HEK293 (cell line): Measurements from ENCODE around the gene STMP1.

Experiments
- CTCF ChIA-PET: fragments of 350-600 bp; formaldehyde crosslinking; extraction: SDS; loops from one replicate; lab custom pipeline; 2021; ENCODE audit warnings: antibody characterized with exemption; lab: Yijun Ruan, JAX
- POLR2A ChIA-PET: fragments of 300-600 bp; formaldehyde crosslinking; extraction: SDS; loops from one replicate; lab custom pipeline; 2020; ENCODE audit warnings: antibody characterized with exemption, inconsistent platforms; lab: Yijun Ruan, JAX
- H3K27ac ChIP-seq: fragments of 200-500 bp; sonication (Bioruptor generic); 2 replicates; pipeline ENCODE4 v1.5.1; 2014; ENCODE audit warnings: low read depth, low read length, control low read depth, inconsistent platforms; ENCODE audit errors: extremely low read depth
- H3K36me3 ChIP-seq, 2 experiments: fragments of 200-500 bp in 1 of 2; sonication (Bioruptor generic) in 1 of 2; 1 replicate in 1 of 2; 2 replicates in 1 of 2; pipeline ENCODE4 v1.5.1; 2014 to 2017; ENCODE audit warnings: inconsistent platforms in 2 of 2, low read length in 2 of 2; ENCODE audit not compliant: control insufficient read depth in 2 of 2, insufficient read depth in 1 of 2
- H3K4me1 ChIP-seq: fragments of 200-500 bp; sonication (Bioruptor generic); 2 replicates; pipeline ENCODE4 v1.5.1; 2014; ENCODE audit warnings: mild to moderate bottlenecking, low read length, inconsistent platforms; ENCODE audit not compliant: control insufficient read depth, insufficient read depth
- H3K4me3 ChIP-seq: 2 replicates; pipeline ENCODE4 v1.5.1; 2011; ENCODE audit warnings: low read depth, mild to moderate bottlenecking, control low read depth, low read length, moderate library complexity
- H3K9me3 ChIP-seq: fragments of 200-500 bp; sonication (Bioruptor generic); 2 replicates; pipeline ENCODE4 v1.5.1; 2014; ENCODE audit warnings: low read depth, low read length, inconsistent platforms; ENCODE audit not compliant: control insufficient read depth, insufficient read depth
- KLF1 ChIP-seq: fragments of 450-650 bp; formaldehyde crosslinking; IDR thresholded peaks from 2 replicates; pipeline ENCODE4 v1.5.1; 2016; ENCODE audit warnings: missing biosample characterization, missing genetic modification characterization
- KLF16 ChIP-seq: fragments of 450-650 bp; formaldehyde crosslinking; IDR thresholded peaks from 2 replicates; pipeline ENCODE4 v1.5.1; 2017; ENCODE audit warnings: missing biosample characterization, missing genetic modification characterization
- KLF9 ChIP-seq: fragments of 450-650 bp; formaldehyde crosslinking; IDR thresholded peaks from 2 replicates; pipeline ENCODE4 v1.5.1; 2016; ENCODE audit warnings: missing biosample characterization, missing genetic modification characterization, low read depth
- MYNN ChIP-seq: fragments of 450-650 bp; formaldehyde crosslinking; IDR thresholded peaks from 2 replicates; pipeline ENCODE4 v1.5.1; 2016; ENCODE audit warnings: missing biosample characterization, missing genetic modification characterization, borderline replicate concordance
- SP7 ChIP-seq: fragments of 450-650 bp; formaldehyde crosslinking; IDR thresholded peaks from 2 replicates; pipeline ENCODE4 v1.5.1; 2016; ENCODE audit warnings: missing biosample characterization, missing genetic modification characterization
- ZBTB8A ChIP-seq: fragments of 450-650 bp; formaldehyde crosslinking; IDR thresholded peaks from 2 replicates; pipeline ENCODE4 v1.5.1; 2016; ENCODE audit warnings: missing biosample characterization, missing genetic modification characterization
- ZFHX2 ChIP-seq: fragments of 450-650 bp; formaldehyde crosslinking; conservative IDR thresholded peaks from 2 replicates; pipeline ENCODE4 v1.5.1; 2016; ENCODE audit warnings: missing biosample characterization, missing genetic modification characterization
- ZIC2 ChIP-seq: fragments of 450-650 bp; formaldehyde crosslinking; IDR thresholded peaks from 2 replicates; pipeline ENCODE4 v1.5.1; 2016; ENCODE audit warnings: missing biosample characterization, missing genetic modification characterization
- ZNF10 ChIP-seq: fragments of 450-650 bp; formaldehyde crosslinking; IDR thresholded peaks from 2 replicates; pipeline ENCODE4 v1.5.1; 2017; ENCODE audit warnings: missing biosample characterization, missing genetic modification characterization
- ZNF214 ChIP-seq: fragments of 450-650 bp; formaldehyde crosslinking; IDR thresholded peaks from 2 replicates; pipeline ENCODE4 v1.5.1; 2017; ENCODE audit warnings: missing biosample characterization, mild to moderate bottlenecking, missing genetic modification characterization, borderline replicate concordance
- ZNF354C ChIP-seq: fragments of 450-650 bp; formaldehyde crosslinking; IDR thresholded peaks from 2 replicates; pipeline ENCODE4 v1.5.1; 2016; ENCODE audit warnings: missing biosample characterization, missing genetic modification characterization, low read depth, borderline replicate concordance
- ZNF48 ChIP-seq: fragments of 450-650 bp; formaldehyde crosslinking; IDR thresholded peaks from 2 replicates; pipeline ENCODE4 v1.5.1; 2016; ENCODE audit warnings: missing biosample characterization, missing genetic modification characterization
- ZNF544 ChIP-seq: fragments of 450-650 bp; formaldehyde crosslinking; IDR thresholded peaks from 2 replicates; pipeline ENCODE4 v1.5.0; 2017; ENCODE audit warnings: missing biosample characterization, missing genetic modification characterization
- ZNF596 ChIP-seq: fragments of 450-650 bp; IDR thresholded peaks from 2 replicates; pipeline ENCODE4 v1.5.0; 2018; ENCODE audit warnings: missing biosample characterization, mild to moderate bottlenecking, missing genetic modification characterization, moderate library complexity
- ZNF610 ChIP-seq: fragments of 450-650 bp; formaldehyde crosslinking; IDR thresholded peaks from 2 replicates; pipeline ENCODE4 v1.5.1; 2016; ENCODE audit warnings: missing biosample characterization, missing genetic modification characterization, borderline replicate concordance
- ZNF654 ChIP-seq: fragments of 450-650 bp; formaldehyde crosslinking; IDR thresholded peaks from 2 replicates; pipeline ENCODE4 v1.5.1; 2016; ENCODE audit warnings: low read depth, missing biosample characterization, missing genetic modification characterization
- ZNF76 ChIP-seq: fragments of 450-650 bp; formaldehyde crosslinking; IDR thresholded peaks from 2 replicates; pipeline ENCODE4; 2016; ENCODE audit warnings: low read depth, missing biosample characterization, missing genetic modification characterization, borderline replicate concordance
- ZNF830 ChIP-seq: fragments of 450-650 bp; IDR thresholded peaks from 2 replicates; pipeline ENCODE4 v1.5.0; 2018; ENCODE audit warnings: missing biosample characterization, missing genetic modification characterization, low read depth, mild to moderate bottlenecking, moderate library complexity
- ZXDB ChIP-seq: fragments of 450-650 bp; formaldehyde crosslinking; IDR thresholded peaks from 2 replicates; pipeline ENCODE4 v1.5.1; 2016; ENCODE audit warnings: missing biosample characterization, missing genetic modification characterization
- TF ChIP-seq, protein P1 (sequence below): fragments of 450-650 bp; formaldehyde crosslinking; IDR thresholded peaks from 2 replicates; pipeline ENCODE4 v1.5.1; 2016; ENCODE audit warnings: missing biosample characterization, missing genetic modification characterization
- TF ChIP-seq, protein P2 (sequence below): fragments of 450-650 bp; formaldehyde crosslinking; IDR thresholded peaks from 2 replicates; pipeline ENCODE4 v1.5.1; 2016; ENCODE audit warnings: missing biosample characterization, missing genetic modification characterization
- TF ChIP-seq, protein P3 (sequence below): fragments of 450-650 bp; formaldehyde crosslinking; IDR thresholded peaks from 2 replicates; pipeline ENCODE4 v1.5.1; 2016; ENCODE audit warnings: missing biosample characterization, missing genetic modification characterization, low read depth

The STMP1 gene

GRCh38 chr7:135662373-135663114, at the start of gene STMP1 (continued):
- TF ChIP-seq, protein P1, sequence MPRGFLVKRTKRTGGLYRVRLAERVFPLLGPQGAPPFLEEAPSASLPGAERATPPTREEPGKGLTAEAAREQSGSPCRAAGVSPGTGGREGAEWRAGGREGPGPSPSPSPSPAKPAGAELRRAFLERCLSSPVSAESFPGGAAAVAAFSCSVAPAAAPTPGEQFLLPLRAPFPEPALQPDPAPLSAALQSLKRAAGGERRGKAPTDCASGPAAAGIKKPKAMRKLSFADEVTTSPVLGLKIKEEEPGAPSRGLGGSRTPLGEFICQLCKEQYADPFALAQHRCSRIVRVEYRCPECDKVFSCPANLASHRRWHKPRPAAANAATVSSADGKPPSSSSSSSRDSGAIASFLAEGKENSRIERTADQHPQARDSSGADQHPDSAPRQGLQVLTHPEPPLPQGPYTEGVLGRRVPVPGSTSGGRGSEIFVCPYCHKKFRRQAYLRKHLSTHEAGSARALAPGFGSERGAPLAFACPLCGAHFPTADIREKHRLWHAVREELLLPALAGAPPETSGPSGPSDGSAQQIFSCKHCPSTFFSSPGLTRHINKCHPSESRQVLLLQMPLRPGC: peak; percentile 62
- TF ChIP-seq ZNF596 (tag by site-specific recombination) (0 out of 2 replicates have a peak, but pooled peaks have one; percentile 7), ZIC2 (peak; percentile 32), ZNF214 (tag by site-specific recombination) (no peak)
- TF ChIP-seq, protein P2, sequence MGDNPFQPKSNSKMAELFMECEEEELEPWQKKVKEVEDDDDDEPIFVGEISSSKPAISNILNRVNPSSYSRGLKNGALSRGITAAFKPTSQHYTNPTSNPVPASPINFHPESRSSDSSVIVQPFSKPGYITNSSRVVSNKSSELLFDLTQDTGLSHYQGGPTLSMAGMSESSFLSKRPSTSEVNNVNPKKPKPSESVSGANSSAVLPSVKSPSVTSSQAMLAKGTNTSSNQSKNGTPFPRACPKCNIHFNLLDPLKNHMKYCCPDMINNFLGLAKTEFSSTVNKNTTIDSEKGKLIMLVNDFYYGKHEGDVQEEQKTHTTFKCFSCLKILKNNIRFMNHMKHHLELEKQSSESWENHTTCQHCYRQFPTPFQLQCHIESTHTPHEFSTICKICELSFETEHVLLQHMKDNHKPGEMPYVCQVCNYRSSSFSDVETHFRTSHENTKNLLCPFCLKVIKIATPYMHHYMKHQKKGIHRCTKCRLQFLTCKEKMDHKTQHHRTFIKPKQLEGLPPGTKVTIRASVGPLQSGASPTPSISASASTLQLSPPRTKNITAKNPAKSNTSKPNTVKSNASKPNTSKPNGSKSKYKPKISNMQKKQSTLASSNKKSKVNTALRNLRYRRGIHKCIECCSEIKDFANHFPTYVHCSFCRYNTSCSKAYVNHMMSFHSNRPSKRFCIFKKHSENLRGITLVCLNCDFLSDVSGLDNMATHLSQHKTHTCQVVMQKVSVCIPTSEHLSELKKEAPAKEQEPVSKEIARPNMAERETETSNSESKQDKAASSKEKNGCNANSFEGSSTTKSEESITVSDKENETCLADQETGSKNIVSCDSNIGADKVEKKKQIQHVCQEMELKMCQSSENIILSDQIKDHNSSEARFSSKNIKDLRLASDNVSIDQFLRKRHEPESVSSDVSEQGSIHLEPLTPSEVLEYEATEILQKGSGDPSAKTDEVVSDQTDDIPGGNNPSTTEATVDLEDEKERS (tag by site-specific recombination): no peak

DNA sequence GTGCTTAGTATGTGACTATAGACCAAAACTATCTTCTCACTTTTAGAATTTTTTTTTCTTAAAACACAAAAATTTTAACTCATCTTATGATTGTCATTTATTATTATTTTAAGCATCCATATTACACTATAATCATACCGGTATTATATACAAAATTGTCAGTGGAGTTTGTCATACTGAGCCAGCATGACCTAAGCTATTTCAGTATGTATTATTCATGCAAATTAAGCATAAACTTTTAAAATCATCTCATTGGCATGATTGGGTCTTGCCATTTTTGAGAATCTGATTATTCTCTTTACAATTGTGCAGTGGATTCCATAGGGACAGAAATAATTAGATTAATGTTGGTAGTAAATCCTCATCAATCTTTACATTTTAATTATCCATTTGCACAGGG, 46.2 kb upstream of the STMP1 start:
- no peaks in the 10 kb centered on the region for H3K4me1 ChIP-seq
- POLR2A ChIA-PET: no interaction called here
- TF ChIP-seq KLF1 (tag by site-specific recombination): no peak
- no peak for TF ChIP-seq ZNF76 (tag by site-specific recombination)
- TF ChIP-seq ZNF48 (tag by site-specific recombination): no peak
- TF ChIP-seq, protein P2 (tag by site-specific recombination): no peak
- TF ChIP-seq, all 188 proteins: peak for 0
- Histone ChIP-seq H3K4me3 (no peak overlapping the region), H3K9me3 (no peaks in the 10 kb centered on the region), H3K27ac (no peak overlapping the region), H3K36me3 (peaks cover 42 to 85% of the 10 kb centered on the region in 2 experiments)
- CTCF ChIA-PET: interaction anchor here (0.6 to 1.9 kb wide), 3 partner anchors 29 to 201 kb away, joined by 3 to 12 read pairs (median 5); no protein-coding TSS in a partner anchor

DNA sequence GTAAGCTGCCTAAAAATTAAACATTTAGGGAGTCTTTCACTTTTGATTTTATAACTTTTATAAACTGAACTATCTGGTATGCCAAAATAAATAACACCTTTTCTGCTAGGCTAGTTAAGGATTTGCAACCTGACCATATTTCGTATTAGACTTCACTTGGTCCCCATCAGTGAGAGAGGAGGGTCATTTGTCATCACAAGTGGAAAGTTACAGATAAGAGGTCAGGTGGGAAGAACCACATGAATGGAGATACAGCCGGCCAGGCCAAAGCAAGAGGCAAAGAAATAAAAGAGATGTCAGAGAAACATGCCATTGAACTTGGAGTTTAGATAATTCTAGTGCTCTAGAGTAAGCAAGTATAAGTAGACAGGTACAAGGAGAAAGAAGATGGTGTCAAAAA, 44.5 kb upstream of the STMP1 start:
- Histone ChIP-seq H3K36me3 (peaks cover 40 to 82% of the 10 kb centered on the region in 2 experiments), H3K4me1 (no peaks in the 10 kb centered on the region), H3K9me3 (no peaks in the 10 kb centered on the region), H3K4me3 (no peak overlapping the region), H3K27ac (no peak overlapping the region)
- TF ChIP-seq ZNF654 (no peak), SP7 (no peak), KLF9 (tag by site-specific recombination) (no peak), ZNF830 (tag by site-specific recombination) (no peak), ZFHX2 (tag by site-specific recombination) (no peak), ZNF354C (no peak), ZNF10 (tag by site-specific recombination) (no peak), MYNN (no peak), ZXDB (tag by site-specific recombination) (no peak), ZNF610 (tag by site-specific recombination) (no peak), ZNF544 (tag by site-specific recombination) (no peak), ZBTB8A (tag by site-specific recombination) (no peak), KLF16 (tag by site-specific recombination) (no peak)
- TF ChIP-seq, protein P3, sequence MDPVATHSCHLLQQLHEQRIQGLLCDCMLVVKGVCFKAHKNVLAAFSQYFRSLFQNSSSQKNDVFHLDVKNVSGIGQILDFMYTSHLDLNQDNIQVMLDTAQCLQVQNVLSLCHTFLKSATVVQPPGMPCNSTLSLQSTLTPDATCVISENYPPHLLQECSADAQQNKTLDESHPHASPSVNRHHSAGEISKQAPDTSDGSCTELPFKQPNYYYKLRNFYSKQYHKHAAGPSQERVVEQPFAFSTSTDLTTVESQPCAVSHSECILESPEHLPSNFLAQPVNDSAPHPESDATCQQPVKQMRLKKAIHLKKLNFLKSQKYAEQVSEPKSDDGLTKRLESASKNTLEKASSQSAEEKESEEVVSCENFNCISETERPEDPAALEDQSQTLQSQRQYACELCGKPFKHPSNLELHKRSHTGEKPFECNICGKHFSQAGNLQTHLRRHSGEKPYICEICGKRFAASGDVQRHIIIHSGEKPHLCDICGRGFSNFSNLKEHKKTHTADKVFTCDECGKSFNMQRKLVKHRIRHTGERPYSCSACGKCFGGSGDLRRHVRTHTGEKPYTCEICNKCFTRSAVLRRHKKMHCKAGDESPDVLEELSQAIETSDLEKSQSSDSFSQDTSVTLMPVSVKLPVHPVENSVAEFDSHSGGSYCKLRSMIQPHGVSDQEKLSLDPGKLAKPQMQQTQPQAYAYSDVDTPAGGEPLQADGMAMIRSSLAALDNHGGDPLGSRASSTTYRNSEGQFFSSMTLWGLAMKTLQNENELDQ (tag by site-specific recombination): no peak
- ChIA-PET POLR2A (no interaction called here), CTCF (interaction anchor here (1.1 kb wide), 1 partner anchor 27 kb away, joined by 6 read pairs; no protein-coding TSS in a partner anchor)
